ENCODE results near the gene NAA38.

- TF ChIP-seq, protein P1, sequence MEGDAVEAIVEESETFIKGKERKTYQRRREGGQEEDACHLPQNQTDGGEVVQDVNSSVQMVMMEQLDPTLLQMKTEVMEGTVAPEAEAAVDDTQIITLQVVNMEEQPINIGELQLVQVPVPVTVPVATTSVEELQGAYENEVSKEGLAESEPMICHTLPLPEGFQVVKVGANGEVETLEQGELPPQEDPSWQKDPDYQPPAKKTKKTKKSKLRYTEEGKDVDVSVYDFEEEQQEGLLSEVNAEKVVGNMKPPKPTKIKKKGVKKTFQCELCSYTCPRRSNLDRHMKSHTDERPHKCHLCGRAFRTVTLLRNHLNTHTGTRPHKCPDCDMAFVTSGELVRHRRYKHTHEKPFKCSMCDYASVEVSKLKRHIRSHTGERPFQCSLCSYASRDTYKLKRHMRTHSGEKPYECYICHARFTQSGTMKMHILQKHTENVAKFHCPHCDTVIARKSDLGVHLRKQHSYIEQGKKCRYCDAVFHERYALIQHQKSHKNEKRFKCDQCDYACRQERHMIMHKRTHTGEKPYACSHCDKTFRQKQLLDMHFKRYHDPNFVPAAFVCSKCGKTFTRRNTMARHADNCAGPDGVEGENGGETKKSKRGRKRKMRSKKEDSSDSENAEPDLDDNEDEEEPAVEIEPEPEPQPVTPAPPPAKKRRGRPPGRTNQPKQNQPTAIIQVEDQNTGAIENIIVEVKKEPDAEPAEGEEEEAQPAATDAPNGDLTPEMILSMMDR (IDR thresholded peaks at IDR 0.05; ENCODE audit: insufficient read depth, low read depth, low read length), result no peak
- TF ChIP-seq EZH2 (IDR thresholded peaks at IDR 0.05; ENCODE audit: insufficient read depth, low read length), result no peak
Measured at GRCh38 chr17:7852919-7853690, 4.3 kb downstream of the NAA38 start.

All from astrocyte (in vitro differentiated cells and primary cell).